ENCODE results near the gene NOTCH4.

- TF ChIP-seq EZH2 (IDR thresholded peaks at IDR 0.05; ENCODE audit: insufficient read depth, poor library complexity, severe bottlenecking) (no peak), EZH2phosphoT487 (IDR thresholded peaks at IDR 0.05; ENCODE audit: insufficient read depth, low read depth) (no peak)
Observed at GRCh38 chr6:32154514-32155161, 69.2 kb downstream of the NOTCH4 start.
